Iris pigment epithelial cell (primary cell): Measurements from ENCODE around the gene MRPL50.
"Not testable (repeated sequence)": the region's sequence is repeated elsewhere in the genome, so short reads cannot be mapped to it uniquely, and the experiment has no call there.

Source experiments
- DNase-seq: peaks from one replicate; pipeline ENCODE4 v3.0.0-alpha.2; 2011; ENCODE audit warnings: low read depth

Gene MRPL50

GRCh38 chr9:101417977-101418376, 19.6 kb upstream of the MRPL50 start:
- no peak for DNase-seq

DNA sequence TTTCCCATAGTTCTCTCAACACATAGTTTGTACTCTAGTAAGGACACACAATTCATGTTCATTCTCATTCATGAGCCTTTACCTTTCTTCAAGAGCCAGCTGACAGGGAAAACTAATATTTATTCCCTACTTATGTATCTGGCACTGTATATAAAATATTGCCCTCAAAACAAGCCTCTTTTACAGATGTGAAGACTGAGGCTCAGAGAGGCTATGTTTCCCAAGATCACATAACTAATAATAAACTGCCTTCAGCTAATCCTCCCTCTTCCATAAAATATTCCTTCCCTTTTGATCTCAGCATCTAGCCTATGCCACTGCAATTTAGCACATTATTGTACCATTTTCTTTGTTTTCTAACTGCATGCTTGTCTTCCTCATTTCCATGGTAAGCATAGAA, 19.0 kb upstream of the MRPL50 start:
- DNase-seq, result no peak

GRCh38 chr9:101415578-101415977, 17.2 kb upstream of the MRPL50 start:
- no peak for DNase-seq

DNA sequence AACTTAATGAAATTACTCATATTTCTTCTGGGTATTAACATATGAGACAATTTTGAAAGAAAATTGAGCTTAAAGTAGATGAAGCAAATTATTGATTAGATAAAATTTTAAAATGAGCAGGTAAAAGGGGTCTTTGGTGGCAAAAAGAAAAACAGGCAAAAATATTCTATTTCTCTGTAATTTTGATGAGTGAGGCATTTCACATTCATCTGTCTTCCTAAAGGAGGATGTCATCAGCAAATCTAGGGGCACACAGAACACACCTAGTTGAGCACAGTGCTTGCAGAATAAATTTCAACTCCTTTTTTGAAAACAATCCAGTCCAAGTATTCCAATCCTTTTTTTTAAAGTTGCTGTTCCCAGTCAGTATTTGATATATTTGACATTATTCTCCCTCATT, 16.4 kb upstream of the MRPL50 start:
- no peak for DNase-seq

DNA sequence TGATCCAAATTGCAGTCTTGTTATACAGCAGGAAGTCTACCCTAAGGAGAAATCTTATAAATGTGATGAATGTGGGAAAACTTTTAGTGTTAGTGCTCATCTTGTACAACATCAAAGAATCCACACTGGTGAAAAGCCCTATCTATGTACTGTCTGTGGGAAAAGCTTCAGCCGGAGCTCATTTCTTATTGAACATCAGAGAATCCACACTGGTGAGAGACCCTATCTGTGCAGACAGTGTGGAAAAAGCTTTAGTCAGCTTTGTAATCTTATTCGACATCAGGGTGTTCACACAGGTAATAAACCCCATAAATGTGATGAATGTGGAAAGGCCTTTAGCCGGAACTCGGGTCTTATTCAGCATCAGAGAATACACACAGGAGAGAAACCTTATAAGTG, 10.7 kb upstream of the MRPL50 start:
- no peak for DNase-seq

DNA sequence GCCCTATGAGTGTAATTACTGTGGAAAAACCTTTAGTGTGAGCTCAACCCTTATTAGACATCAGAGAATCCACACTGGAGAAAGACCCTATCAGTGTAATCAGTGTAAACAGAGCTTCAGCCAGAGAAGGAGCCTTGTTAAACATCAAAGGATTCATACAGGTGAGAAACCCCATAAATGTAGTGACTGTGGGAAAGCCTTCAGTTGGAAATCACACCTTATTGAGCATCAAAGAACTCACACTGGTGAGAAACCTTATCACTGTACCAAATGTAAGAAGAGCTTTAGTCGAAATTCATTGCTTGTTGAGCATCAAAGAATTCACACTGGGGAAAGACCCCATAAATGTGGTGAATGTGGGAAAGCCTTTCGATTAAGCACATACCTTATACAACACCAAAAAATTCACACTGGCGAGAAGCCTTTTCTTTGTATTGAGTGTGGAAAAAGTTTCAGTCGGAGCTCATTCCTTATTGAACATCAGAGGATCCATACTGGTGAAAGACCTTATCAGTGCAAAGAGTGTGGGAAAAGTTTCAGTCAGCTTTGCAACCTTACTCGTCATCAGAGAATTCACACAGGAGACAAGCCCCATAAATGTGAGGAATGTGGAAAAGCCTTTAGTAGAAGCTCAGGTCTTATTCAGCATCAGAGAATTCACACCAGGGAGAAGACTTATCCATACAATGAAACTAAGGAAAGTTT, 10.1 kb upstream of the MRPL50 start:
- DNase-seq, result no peak

GRCh38 chr9:101403516-101404285, 5.3 kb upstream of the MRPL50 start:
- DNase-seq, result no peak

- no peak for DNase-seq
Observed at GRCh38 chr9:101400120-101400519, 1.7 kb upstream of the MRPL50 start.

DNA sequence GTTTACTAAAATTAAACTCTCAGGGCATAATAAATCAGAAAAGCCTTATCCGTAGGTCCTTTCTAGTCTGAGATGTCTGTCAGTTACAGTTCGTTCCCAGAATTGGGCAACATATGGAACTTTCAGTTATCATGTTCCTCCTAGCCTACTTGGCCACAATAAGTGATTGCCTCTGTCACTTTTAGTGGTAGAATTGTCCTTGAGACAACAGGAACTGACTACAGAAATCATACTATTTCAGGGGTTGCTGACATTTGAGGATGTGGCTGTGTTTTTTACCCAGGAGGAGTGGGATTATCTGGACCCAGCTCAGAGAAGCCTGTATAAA, 1.2 kb upstream of the MRPL50 start:
- no peak for DNase-seq

DNA sequence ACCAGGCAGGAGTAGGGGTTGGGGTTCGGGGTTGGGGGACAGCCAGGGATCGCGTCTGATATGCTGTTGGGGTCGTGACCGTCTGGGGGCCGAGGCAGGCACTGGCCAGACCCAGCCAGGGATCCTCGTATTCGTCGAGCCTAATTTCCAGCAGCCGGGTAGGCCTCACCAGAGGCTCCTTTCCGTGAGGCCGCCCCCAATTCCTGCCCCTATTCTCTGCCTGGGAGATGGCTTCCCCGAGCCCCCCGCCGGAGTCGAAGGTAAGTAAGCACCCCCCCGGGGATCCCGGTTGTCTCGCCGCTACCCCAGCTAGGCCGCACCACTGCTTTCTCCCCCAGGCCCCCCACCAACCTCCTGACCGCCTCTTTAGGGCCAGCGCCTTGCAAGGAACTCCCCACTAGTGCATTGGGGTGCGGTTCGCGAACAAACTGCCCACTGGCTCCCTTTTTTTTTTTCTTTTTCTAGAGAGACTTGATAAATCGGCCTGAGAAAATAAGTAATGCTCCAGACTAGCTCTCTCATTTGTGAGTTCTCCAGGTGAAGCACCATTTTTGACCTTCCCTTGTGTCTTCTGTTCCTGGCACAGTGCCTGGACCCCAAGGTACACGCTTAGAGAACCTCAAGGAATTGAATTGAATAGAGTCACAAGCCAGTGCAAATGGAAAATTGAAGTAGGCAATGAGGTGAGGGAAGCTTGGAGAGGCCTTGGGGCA, 668 bp upstream of the MRPL50 start:
- no peak for DNase-seq

- no peak for DNase-seq
Observed at GRCh38 chr9:101397746-101398067, 711 bp downstream of the MRPL50 start.

DNA sequence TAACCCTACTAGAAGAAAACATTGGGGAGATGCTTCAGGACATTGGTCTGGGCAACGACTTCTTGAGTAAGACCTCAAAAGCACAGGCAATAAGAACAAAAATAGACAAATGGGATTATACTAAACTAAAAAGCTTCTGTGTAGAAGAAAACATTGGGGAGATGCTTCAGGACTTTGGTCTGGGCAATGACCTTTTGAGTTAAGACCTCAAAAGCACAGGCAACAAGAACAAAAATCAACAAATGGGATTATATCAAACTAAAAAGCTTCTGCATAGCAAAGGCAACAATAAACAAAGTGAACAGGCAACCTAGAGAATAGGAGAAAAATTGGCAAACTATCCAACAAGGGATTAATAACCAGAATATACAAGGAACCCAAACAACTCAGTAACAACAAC, 3.7 kb downstream of the MRPL50 start:
- no peak for DNase-seq

DNA sequence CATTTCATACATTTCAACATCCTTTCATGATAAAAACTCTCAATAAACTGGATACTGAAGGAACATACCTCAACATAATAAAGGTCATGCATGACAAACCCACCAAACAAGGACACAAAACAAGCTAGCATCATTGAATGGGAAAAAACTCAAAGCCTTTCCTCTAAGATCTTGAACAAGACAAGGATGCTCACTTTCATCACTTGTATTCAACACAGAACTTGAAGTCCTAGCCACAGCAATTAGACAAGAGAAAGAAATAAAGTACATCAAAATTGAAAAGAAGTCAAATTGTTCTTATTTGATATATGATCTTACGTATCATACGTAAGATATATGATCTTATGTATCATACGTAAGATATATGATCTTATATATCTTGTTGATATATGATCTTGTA, 5.3 kb downstream of the MRPL50 start:
- DNase-seq, result no peak

DNA sequence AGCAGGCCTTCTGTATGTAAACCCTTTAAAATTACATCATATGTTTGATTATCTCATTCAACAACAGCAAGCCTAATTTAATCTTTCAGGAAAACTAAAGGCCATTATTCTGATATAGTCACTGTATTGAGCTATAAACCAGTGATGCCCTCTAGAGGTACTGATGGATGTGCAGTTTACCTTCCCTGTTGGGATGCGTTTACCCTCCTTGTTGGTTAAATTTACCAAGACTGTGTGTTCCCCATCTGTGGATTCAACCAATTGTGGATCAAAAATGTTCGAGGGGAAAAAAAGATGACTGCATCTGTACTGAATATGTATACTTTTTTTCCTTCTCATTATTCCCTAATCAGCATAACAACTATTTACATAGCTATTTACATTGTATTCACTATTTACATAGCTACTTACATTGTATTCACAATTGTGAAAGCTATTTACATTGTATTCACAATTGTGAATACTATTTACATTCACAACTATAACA, 9.9 kb downstream of the MRPL50 start:
- no peak for DNase-seq

DNA sequence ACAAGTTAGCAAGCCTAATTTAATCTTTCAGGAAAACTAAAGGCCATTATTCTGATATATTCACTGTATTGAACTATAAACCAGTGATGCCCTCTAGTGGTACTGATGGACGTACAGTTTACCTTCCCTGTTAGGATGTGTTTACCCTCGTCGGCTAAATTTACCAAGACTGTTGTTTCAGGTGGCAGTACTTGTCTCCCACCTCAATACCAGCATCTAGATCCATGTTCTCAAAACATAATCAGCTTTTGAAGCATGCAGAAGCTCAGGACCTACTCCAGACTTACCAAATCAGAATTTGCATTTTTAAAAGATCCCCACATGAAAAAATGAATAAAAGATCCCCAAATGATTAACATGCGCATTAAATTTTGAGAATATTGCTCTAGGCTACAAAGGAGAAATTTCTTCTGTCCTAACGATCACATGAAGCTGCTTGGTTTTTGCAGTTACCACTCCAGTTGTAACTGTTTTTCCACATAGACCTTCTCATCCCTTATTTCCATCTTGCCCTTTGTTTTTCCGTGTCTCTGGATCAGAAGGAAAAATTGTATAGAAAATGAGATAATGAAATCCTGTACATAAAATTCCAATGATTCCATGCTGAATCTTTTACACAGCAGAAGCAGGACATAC, 10.4 kb downstream of the MRPL50 start:
- DNase-seq, result peak; percentile 49

- not testable (repeated sequence) for DNase-seq
Observed at GRCh38 chr9:101384873-101385536, 13.4 kb downstream of the MRPL50 start, which contains the start of gene BAAT. Gene BAAT (minus strand): TSS chr9:101385006. CDS start chr9:101371404, 13,602 bp downstream.

- DNase-seq, result no peak
Observed at GRCh38 chr9:101383361-101383760, 15.1 kb downstream of the MRPL50 start.

DNA sequence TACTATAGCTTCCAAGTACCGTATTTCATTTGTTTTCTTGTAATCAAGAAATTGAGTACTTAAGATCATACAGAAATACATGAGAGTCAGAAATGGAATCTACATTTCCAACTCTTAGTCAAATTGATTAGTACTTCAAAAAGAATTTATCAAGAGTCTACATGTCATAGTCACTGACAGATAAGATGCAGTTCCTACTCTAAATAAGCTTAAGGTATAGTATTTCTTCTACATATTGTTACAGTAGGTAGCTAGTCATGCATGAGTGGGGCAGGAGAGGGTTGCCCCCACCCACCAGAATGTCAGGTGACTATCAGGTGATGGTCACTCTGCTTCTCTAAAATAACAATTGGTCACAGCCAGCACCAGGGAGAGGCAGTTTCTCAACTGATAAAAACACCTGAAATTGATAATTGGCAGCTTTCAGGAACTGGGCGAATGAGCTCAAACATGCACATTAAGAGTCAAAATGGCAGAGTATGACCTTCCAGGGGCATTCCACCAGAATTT, 16.5 kb downstream of the MRPL50 start:
- DNase-seq, result no peak

DNA sequence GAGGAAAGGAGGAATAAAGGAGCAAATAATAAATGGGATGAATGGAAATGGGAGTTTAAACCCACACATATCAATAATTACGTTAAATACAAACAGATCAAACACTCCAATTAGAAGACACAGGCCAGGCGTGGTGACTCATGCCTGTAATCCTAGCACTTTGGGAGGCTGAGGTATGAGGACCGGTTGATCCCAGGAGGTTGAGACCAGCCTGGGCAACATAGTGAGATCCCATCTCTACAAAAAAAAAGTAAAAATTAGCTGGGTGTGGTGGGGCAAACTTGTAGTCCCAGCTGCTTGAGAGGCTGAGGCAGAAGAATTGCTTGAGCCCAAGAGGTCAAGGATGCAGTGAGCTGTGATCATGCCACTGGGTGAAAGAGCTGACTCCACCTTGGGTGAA, 17.3 kb downstream of the MRPL50 start:
- DNase-seq, result no peak

- DNase-seq, result no peak
Observed at GRCh38 chr9:101380295-101380694, 18.1 kb downstream of the MRPL50 start.

GRCh38 chr9:101376111-101376848, 22.1 kb downstream of the MRPL50 start:
- DNase-seq, result peak; percentile 64
